Stimulated activated CD4-positive, alpha-beta T cell treated with anti-CD3 and anti-CD28 coated beads, Interleukin-1b, Interleukin-23, amount 100 ng/mL, for 4 hours (primary cell): ENCODE measurements around the gene CACNA1C.

Source experiments
- DNase-seq, 2 donors: peaks; one replicate each; pipeline ENCODE4 v3.0.0-alpha.2; 2020; ENCODE audit warnings: low read depth in 2 of 2

The CACNA1C gene

DNA sequence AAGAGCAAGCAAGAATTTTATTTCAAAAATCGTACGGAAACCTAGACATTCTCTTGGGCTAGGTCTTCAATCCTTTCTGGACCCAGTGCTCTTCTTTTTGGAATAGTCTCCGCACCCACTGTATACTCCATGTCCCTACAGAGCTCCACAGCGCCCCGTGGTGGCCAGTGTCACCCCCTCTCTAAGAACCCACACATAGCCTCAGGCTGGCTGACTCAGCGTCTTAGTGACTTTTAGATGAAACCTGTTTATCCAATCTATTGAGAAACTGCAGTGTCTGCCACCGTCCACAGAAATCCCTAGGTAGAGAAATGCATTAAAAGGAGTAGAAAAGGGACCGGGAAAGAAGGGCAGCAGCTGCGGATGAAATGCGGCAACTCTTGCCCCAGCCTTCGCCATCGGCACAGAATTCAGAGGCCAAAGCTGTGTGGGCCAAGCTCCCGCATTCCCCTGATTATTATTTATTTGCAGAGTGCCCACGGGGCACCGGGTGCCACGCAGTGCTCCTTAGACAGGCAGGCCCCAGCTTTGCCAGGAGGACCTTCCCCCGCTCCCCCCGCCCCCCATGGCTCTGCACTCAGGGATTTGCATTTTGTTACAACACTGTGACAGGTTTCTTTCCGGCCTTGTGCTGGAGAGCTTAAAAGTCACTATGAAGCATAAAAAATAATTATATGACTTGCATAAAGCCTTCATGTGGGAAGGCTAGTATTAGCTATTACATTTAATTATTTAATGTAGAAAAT is 571.9 kb downstream of the CACNA1C start:
- DNase-seq = no peak

DNA sequence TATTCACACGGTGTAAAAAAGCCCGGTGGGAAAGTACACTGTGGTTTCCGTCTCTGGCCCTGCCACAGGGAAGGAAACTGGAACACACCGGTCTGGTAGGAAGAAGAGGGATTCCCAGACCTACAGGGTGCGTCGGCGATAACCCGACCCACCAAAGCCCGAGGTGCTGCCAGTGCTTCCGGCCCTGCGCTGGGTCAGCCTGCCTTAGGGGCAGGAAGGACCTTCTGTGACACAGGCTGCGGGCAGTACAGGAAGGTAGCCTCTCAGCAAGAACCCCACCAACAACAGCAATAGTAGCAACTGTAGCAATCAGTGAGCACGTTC is 572.5 kb downstream of the CACNA1C start:
- DNase-seq = no peak

DNA sequence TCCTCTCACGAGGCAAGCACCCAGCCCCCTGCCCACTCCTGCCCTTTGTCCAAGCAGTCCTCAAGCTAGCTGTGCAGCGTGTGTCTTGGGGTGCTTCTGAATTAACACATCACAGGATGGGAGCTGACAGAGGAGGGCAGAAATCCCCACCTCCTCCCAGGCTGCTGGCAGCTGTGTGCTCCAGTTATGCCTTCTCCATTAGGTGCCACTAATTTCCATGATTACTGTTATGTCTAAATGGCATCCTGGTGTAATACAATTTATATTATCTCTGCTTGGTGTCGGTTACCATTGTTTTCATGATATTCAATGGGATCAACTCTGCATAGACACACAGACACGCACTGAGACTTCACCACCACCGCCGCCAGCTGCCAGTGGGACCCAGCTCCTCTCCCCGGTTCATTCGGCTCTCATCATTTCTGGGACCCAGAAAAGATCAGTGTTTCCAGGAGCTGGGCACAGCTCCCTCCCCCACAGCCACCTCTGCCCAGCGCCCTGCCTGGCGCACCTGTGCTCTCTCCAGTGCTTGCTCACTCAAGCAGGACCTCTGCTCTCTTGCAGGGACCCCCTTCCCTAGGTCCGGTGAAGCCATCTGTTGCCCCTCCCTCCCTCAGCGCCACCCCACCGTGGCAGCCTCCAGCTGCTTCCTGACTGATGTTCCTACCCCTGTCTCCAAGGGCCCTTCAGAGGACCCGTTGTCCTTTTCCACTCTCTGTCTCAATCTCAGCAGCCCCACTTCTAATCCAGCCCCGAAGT is 574.5 kb downstream of the CACNA1C start:
- DNase-seq = no peak

DNA sequence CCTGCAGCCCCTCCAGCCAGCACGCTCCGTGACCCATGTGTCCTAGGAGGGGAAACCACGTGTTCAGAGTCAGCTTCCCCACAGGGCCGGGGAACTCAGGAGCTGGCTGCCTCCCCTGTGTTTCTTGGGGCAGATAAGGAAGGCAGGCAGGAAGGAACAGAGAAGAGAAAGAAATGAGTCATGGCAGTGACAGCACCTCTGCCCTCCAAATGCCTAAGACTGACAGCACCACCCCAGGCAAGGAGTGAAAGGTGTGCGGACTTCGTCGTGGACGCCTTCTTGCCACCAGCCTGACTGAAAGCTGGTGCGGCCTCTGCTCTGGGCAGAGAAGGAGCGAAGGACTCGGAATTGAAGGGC is 575.0 kb downstream of the CACNA1C start:
- DNase-seq = no peak

DNA sequence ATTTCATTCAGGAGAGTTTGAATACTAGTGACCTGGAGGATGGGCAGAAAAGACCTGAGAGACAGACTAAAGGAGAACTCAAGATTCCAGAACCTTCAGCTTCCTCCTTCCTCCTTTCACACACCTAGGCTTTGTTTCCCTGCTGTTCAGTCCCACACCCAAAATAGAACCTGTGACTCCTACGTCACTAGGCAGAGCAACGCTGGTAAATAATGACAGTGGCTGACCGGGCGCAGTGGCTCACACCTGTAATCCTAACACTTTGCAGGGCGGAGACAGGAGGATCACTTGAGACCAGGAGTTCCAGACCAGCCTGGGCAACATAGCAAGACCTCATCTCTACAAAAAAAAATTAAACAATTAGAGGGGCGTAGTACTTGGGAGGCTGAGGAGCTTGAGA is 575.6 kb downstream of the CACNA1C start:
- DNase-seq = no peak

DNA sequence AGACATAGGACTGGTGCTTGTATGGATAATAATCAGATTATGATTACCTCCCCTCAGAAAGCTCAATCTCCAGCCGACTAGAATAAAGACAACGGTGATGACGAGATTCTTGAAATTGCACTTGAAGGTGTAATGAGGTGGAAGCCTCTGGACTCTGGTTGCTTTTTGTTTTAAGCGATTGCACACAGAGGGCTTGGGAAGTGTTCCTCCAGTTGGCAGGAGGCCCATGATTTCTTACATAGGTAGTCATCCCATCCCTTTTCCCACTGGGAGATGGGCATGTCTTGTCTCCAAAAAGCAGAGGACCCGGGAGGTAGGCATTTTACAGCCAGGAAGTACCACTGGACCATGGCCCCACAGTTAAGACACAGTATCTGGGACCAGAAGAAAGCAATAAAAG is 576.3 kb downstream of the CACNA1C start:
- no peak for DNase-seq

DNA sequence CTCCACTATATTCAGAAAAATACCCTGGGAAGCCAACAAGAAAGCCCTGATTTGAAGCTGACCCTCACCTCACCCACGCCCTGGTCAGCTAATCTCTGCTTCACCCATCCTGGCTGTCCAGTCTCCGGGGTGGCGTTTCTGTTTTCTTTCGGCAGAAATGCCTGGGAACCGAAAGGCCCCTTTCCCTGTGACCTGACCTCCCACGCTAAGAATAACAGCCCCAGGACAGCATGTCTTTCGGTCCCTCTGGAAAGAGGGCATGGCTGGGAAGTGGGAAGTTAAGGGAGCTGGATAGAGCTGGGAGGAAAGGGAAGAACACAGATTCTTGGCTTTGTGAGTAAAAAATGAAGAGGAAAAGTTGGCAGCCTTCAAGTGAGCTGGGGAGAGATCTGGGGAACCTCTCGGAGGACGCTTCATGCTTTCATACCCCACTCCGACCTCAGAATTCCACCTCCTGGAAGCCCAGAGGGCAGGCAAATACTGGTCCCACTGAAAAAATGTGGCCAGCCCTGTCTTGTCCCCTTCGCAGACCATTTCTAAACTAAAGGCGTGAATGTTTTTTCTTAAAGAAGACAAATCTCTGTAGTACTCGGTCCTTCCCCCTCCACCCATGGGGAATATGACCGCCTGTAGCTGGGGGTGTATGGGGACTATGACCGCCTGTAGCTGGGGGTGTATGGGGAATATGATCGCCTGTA is 579.0 kb downstream of the CACNA1C start:
- DNase-seq = no peak

DNA sequence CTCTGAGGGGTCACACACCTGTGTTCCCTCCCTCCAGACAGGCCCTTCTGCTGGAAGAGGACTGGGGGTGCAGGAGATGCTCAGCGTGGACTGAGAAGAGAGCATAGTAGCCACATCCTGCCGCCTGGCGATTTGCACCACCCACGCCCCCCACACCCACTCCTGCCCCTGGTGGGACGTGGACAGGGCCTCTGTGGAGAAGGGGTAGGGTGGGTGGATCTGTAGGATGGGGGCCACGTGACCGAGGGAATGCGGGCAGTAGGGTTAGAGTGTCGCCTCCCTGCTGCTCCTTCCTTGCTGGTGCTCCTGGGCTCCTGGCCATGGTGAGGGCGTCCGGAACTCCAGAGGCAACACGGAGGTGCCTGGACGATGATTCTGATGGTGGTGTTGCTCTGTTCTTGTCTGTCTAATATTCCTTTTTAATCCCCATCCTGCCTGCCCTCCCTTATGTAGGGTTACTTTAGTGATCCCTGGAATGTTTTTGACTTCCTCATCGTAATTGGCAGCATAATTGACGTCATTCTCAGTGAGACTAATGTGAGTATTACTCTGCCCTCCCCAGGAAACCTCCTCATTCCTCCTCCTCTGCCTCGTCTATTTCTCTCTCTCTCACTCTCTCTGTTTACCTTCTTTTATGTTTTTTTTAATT is 580.5 kb downstream of the CACNA1C start:
- DNase-seq = no peak

DNA sequence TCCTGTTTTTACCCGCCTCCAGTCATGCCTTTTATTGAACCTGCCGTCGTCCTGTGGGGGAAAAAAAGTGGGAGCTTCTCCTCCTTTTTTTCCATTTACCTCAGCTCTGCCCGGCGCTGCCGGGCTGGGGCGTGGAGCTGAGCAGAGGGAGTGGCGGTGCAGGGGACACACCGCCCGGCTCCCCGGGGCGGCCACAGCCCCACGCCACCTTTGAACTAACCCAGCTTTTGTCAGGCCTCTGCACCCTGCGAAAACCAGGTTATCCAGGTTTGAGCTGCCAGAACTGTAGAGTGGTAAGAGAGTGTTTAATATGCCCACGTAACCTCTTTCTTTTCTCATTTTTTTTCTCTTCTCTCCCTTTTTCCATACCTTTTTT is 581.0 kb downstream of the CACNA1C start:
- DNase-seq = no peak

DNA sequence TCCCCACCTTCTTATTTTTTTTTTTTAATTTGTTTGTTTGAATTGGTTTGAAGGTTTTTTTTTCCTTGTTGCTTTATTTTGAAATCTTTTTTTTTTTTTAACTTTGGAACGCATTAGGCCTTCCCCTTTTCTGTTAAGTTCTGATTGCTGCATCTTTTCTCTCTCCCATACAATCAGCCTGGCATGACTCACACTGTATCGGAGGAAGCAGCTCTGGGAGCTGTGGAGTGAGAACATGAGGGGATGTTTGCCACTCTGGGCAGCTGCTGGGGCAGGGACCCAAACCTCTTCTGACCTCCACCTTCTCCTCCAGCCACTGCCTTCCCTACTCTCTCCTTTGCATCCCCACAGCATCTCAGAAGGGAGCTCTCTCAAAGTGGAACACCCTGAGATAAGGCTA is 581.7 kb downstream of the CACNA1C start:
- no peak for DNase-seq

DNA sequence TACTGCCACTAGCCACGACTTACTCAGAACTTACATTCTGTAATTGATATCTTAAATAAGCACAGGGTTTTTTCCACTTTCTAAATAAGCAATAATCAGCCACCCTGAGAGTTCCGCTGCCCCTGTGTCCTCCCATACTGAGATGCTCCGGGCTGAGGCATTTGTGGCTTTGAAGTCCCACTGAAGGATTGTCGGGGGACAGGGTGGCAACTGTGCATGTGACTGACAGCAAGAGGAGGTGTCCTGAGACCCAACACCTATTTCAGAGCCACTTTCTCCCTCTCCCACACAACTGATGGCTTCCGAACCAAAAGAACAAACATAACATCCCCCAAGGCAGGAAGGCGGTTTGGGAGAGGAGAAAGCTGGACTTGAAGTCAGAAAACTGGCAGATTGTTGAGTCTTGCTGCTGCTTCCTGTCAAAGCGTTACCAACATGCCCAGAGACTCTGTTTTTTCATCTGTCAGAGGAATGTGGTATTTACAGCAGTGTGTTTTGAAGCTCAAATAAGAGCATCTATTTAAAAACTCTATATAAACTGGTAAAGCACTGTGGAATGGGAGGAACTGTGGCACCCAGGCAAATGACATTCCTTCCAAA is 584.1 kb downstream of the CACNA1C start:
- no peak for DNase-seq

DNA sequence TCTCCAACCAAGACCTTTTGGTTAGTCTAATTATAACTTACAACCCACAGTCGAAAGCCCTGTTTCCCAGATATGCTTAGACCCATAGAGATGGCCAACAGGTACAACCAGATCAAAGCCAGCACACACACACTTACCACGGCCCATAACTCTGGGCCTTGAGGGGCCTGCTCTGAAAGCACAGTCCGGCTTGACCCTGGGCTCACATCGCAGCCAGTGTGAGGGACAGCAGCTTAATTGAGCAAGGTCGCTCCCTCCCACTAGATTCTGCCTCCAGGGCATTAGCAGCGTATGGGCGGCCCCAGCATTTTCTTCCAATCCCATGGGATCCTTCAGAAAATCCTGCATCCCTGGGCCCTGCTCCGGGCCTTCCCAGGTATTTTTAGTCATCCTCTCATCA is 584.6 kb downstream of the CACNA1C start:
- no peak for DNase-seq

DNA sequence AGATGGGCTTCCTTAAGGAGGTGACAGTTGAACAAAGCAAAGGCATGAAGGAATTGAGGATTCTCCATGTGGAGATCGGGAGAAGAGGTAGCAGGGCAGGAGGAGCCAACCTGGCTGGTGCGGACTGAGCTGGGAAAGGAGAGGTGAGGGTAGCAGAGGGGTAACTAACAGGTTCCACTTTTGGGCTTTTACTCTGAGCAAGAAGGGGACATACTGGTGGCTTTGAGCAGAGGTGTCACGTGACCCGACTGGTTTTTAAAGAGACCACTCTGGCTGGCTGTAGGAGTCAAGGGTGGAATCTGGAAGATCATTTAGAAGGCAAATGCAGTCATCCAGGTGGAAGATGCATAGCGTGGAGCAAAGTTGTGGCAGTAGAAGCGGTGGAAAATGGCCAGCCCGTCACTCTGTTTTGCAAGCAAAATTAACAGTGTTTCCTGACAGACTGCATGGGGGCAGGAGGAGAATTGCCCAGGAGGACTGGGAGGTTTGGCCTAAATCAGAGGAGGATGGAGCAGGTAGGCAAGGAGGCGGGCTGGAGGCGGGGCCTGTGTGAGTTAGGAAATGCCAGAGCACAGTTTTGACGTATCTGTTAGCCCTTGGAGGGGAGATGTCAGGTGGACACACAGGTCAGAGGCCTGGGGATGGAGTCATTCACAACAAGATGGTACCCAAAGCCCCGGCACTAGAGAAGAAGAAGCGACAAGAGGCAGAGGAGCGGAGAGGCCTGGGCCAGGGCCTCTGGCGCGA is 585.7 kb downstream of the CACNA1C start:
- DNase-seq = no peak

DNA sequence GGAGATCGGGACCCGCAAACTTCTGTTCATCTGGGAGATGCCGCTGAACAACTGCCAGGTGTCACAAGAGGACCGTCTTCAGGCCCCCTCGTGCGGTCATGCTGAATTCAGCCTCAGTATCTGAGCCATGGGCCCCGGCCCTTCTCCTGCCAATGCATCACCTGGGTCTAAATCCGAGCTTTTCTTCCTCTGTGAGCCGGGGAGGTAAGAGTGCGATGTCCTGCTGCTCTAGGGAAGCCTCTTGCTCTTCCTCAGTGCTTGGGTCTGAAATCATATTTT is 586.2 kb downstream of the CACNA1C start:
- no peak for DNase-seq

DNA sequence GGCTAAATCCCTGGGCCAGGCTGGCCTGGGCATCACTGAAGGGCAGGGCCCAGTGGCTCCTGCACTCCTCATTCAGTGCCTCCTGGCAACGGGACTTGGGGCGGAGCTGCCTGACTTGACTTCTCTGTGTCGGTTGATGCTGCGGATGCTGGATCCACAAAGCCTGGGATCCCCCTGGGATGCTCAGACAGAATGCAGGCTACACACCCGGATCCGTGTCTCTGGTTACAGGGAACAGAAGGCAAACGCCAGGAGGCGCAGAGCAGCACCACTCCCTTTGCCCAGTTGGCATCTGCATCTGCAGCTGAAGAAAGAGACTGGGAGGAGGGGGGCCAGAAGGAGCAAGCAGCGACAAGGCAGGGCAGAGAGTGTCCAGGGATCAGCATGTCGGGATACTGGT is 587.5 kb downstream of the CACNA1C start:
- no peak for DNase-seq

DNA sequence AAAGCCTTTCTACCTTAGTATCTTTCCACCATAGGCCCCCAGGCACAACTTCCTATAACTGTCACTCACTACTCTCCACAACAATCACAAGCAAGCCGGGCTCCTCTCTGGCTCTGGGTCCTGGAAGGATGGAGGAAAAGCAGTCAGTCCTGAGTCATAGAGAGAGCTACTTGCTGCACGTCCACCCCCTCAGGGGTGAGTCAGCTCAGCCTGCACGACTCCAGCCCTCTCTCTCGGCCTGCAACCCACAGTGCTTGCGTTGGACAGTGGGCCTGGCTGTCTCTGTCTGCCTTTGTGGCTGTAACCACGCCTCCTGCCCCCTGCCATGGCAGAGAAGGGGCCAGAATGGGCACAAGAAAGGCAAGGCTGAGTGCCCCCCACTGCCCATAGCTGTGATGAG is 587.9 kb downstream of the CACNA1C start:
- no peak for DNase-seq

DNA sequence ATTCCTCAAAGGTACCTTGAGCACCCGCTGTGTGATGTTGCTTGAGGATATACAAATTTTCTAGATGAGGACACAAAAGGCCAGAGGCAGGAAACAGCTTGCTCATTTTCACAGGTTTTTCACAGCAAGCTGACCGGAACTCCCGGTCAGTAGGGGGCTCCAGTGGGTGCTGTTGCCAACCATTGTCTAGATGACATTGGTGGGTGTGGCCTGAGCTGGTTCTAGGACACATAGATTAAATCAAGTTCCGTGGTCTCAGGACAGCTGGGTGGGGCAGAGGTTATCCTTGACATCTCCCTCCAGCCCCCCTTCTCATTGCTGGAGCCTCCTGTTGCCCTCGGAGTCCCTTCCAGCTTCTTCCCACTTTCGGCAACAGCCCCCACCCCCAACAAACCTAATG is 588.4 kb downstream of the CACNA1C start:
- DNase-seq = no peak

DNA sequence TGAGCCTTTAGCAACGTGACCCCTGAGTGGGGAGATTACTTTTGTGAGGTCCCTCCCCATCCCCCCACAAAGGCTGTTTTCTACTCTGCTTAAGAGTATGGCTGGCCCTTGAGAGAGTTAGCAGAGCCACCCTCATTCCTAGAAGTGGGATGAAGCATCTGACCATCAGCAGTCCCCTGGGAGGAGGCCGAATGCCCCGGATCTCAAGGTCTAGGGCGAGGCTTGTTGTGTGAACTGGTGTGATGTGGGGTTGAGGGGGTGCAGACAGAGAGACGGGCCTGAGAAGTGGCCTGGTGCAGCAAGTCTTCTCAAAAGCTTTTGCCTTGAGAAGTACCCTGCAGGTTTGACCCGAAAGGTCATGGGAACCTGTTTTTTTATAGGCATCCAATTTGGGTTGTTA is 589.0 kb downstream of the CACNA1C start:
- DNase-seq = no peak

DNA sequence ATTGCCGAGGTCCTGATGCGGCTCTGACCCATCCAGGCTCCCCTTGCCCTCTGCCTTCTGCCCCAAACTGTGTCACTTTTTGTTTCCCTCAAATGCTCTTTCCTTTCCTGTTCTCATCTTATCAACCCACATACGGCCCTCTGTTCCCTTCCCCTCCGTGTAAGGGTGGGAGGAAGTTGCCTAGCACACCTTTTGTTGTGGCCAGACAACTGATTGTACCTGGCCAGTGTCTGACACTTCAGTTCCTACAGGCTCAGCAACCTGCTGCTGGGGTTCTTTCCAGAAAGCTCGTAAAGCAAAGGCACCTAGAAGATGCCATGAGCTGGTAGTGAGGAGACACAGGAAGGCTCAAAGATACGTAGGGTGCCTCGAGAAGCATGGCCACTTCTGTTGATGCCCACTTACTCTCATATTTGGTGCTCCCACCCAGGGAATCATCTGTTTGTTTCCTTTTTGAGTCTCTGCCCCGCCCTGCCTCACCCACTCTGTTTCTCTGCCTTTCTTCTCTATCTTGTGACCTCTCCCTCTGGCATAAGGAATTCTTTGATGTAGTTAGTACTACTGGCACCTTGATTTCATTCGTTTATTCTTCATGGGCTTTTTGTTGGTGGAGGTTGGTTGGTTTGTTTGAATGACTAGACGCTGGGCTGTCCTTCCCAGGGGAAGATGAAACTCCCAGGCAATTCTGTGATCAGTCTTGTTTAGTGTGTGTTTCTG is 589.5 kb downstream of the CACNA1C start:
- DNase-seq = no peak

DNA sequence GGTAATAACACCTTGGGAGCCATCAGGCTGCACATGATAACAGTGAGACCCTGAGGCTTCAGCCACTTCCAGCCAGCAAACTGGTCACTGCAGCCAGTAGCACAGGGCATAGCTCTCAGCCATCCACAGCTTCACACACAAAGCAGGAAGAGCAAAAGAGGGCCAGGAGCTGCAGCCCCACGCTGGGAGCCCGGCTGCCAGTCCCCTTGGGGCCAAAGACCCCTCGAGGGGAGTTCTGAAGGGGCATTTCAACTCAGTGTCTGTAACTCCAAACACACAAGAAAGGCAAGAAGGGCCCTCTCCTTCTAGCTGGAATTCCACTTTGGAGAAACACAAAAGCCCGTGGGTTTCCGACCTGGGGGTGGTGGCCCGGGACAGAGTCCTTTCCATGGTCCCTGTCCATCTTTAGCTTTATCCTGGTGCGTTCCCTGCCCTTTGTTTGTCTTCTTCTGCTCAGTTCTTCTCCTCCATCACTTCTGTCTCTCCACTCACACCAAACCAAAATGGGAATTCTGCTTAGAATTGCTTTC is 590.2 kb downstream of the CACNA1C start:
- no peak for DNase-seq

DNA sequence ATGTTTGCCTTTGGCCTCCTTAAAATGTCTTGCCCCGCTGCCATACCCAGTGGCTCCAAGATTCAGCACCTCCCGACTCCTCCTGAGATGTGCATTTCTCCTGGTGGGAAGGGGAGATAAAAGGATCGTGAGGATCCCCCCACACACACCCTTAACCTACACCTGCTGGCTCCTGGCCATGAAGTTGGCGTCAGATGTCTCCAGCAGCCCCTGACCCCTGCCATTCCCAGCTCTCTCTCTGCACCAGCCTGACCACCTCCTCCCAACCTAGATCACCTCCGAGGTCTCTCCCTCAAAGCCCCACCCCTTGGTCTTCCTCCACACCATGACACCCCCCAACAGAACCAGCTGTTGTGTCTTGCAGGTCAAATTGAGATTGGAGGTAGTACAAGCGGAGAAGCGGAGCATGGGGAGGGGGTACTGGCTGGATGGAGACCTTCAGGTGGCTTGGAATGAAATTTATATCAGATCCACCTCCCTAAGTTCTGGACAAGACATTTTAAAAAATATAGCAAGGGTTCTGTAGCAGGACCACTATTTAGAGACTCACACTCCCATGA is 590.9 kb downstream of the CACNA1C start:
- DNase-seq = no peak
